GM18951 (cell line): ENCODE results near the gene CFAP99.

ENCODE experiments used
- POLR2A ChIP-seq: IDR thresholded peaks from 4 replicates; pipeline ENCODE4 v1.6.1; 2011; ENCODE audit warnings: mild to moderate bottlenecking; ENCODE audit not compliant: insufficient read length, insufficient read depth; ENCODE audit errors: extremely low read depth
- in situ Hi-C: fragments of 300-500 bp; cut with MboI; formaldehyde crosslinking; loops from one replicate; pipeline ENCODE4 v1.12.0; 2022; ENCODE audit warnings: low sequenced_read_pairs, mixed read lengths, inconsistent platforms; ENCODE audit not compliant: unreplicated experiment

Gene CFAP99

DNA sequence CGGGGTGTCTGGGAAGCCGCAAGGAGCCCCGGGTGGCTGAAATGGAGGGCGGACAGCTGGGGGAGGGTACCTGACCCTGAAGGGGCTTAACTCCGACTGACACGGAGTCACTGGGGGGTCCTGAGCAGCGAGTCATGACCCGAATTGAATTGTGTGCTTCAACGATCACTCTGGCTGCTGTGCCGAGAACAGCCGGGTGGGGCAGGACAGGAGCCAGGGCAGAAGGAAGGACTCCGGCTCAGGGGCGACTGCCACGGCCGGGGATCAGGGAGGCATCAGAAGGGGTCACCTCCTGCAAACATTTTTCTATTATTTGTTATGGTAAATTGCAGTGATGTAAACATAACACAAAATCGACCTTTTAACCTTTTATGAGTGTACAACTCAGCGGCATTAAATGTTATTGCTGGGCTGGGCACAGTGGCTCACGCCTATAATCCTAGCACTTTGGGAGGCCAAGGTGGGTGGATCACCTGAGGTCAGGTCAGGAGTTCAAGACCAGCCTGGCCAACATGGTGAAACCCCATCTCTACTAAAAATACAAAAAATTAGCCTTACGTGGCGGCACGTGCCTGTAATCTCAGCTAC, 21.9 kb upstream of the CFAP99 start:
- in situ Hi-C loops = no loop called here
- TF ChIP-seq POLR2A = no peak

DNA sequence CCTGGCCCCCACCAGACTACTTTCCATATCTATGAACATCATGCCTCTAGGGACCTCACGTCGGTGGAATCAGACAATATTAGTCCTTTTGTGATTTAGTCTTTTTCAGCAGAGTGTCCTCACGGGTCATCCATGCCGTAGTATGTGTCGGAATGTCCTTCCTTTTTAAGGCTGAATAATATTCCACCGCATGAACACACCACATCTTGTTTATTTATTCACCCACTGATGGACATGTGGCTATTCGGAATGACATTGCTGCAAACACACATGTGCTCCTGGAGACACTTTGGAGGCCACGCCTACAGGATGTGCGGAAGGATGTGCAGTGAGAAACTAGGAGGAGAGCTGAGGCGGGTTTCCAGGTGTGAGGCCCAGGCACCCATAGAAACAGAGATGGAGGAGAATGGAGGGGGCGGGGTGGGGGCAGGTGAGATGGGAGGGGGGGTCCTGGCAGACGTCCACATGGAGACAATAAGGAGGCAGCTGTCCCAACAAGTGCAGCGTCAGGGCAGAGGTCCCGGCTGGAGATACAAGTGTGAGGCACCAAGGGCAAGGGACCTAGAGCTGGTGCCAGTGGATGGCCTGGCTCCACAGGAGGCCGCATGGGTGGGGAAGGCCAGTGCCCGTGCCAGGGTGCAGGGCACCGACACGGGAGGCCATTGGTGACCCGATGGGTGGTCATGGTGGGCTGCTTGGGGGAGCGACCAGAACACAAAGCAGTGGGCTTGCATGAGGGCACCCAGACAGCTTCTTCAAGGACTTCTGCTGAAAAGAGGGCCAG, 21.0 kb upstream of the CFAP99 start:
- TF ChIP-seq POLR2A = no peak
- in situ Hi-C loops = no loop called here

DNA sequence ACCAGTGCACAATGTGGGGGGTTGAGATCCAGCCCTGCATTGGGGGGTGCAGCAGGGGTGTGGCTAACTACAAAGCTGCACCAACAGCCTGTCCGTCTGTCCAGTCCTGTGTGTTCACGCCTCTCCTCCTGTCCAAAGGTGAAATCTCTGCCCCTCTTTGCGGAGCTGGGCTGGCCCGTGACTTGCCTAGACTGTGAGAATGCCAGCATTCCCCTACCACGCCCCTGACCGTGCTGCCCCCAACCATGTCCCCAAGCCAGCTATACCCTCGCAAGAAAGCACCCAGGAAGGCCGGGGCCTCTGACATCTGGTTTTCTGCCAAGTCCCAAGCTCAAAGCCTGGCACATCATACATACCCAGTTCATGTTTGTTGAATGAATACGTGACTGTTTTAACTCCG, 19.5 kb upstream of the CFAP99 start:
- in situ Hi-C loops = no loop called here
- no peak for TF ChIP-seq POLR2A

DNA sequence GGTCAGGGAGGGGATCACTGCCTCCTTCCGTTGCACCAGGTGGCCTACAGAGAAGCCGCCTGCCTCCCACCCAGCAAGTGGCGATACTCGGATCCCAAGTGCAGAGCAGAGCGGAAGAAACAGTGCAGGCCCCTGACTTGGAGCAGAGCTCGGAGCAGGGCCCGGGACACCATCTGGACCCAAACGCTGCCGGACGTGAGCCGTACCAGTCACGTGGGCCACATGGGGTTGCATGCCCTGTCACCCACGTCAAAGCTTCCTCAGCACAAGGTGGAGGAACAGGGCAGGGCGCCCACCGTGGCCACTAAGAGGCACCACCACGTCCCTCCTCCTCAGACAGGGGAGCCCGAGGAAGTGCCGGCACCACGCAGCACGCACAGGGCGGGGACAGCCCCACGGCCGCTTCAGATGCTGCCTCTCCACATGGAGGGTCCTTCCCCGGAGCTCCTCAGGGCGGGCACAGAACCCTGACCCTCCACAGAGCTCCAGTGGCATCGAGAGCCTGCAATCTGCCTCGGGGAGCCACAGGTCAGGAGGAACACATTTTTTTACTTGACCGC, 19.0 kb upstream of the CFAP99 start:
- TF ChIP-seq POLR2A = no peak
- in situ Hi-C loops = no loop called here

DNA sequence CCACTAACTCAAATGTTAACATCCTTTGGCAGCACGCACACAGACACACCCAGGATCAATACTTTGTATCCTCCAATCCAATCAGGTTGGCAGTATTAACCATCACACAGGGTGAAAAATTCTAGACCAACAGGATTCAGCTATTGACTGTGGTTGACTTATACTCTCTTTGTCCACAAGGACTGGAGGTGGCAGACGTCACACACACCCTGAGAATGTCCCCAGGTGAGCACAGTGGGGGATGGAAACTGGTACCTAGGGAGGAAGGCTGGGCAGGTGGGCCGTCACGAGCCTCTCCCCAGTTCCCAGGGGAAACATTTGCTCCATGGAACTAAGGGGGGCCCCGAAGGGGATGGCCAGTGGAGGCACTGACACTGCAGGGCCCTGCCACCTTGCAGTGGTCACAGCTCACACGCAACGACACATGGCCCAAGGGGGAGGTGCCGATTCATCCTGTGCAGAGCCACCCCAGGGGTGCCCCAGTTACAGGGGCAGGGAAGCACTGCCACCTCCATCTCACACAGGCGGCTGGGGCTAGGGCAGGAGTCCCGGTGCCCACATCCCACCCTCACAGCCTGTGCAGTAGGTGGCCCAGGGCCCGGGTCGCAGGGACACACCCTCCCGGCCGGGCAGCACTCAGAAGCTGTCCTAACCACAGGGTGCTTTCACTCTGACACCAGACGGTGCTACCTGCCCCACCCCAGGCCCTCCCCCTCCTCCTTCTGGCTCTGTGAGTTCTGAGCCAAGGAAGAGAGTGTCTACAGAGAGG, 17.7 kb upstream of the CFAP99 start:
- TF ChIP-seq POLR2A = no peak
- in situ Hi-C loops = no loop called here

DNA sequence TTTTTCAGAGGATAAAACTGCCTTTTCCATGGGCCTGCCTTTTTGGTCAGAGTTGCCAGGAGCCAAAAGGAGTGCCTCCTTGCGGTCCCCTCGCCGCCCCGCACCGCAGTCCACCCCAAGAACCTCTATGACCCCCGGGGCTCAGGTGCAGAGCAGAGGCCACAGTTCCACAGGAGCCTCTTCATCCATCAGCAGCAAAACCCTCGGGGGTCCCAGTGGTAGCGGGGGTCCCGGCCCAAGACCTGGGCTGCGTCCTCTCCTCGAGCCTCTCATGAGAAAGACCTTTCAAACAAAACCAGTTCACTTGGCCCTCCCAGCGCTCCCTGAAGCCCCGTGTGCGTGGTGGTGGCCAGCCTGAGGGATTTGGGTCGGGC, 17.2 kb upstream of the CFAP99 start:
- no peak for TF ChIP-seq POLR2A
- in situ Hi-C loops = no loop called here

DNA sequence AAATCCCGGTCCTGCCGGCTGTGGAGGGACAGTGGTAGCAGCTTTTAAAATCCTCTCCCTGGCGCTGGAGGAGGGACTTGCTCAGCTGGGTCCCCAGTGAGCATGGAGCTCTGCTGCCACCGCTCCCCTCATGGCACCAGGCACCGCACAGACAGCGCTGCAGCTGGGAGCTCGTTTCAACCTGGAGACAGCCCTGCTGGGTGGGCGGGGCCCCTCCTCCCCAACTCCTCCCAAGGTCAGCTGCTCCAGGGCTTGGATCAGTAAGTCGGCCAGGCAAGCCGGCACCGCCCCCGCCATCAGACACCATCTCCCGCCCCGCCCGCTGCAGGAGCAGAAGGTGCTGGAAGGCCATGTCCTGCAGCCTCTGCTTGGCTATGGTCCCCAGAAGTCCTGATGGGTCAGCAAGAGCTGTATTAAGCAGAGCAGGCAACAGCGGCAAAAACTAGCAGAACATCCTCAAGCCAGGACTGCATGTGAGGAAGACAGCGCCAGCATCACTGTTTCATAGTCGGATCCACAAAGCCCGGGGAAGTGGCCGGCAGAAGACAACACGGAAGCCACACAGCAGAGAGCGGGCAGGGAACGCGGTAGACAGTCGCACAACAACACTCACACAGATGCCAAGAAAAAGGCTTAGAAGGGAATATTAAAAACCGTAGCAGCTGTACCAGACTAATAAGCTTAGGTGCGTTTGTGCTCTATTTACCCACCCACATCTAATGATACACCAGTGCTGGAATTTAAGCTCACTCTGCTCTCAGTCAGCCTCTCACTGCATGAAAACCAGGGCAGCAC, 16.5 kb upstream of the CFAP99 start:
- in situ Hi-C loops = no loop called here
- no peak for TF ChIP-seq POLR2A

DNA sequence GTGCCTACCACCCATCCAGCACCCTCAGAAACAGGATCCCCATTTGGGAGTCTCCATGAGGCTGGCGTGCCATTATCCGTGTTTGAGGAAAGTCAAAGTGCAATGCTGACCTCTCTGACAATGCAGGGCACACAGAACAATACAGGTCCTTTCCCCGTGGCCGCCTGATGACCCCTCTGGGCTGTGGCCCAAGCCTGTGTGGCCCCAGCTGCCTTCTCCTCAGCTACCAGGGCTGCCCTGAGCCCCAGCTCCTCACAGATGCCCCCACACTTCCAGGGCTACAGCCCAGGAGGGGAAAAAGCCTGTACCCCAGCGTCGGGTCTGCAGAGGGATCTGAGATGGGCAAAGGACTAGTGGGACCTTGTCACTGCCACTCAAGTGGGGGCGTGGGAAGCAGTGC, 15.8 kb upstream of the CFAP99 start:
- in situ Hi-C loops = no loop called here
- TF ChIP-seq POLR2A = no peak

DNA sequence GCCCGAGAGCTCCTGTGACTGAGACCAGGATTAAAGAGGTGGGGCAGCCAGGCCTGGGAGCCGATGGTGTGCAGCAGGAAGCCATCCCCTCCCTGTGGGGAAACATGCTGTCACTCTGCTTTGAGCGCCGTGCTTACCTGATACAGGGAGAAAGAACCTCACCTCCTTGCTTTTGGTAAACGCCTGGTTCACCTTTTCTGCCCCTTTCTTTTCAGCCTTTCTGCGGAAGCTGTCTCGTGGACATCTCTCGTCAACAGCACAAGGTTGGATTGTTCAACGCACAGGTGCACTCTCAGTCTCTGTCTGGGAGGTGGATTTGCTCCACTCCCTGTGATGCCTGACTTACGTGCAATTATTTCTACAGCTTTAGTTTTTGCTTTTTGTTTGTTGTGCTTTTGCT, 12.3 kb upstream of the CFAP99 start:
- no peak for TF ChIP-seq POLR2A

DNA sequence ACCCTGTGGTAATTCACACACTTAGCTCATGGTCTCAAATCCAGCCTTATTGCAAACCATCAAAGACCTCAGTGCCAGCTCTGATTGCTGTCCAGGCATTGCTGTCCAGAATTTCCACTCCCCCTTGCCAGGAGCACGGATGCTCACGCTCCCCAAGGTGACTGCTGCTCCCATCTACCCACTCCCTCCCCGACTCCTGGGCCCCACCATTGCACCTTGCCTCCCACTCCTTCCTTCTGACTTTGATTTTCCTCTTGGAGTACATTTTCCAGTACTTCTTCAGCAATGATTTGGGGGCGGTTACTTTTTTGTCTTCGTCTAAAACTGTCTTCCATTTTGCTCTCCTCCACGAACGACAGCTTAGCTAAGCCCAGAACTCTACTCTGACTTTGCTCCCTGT, 11.8 kb upstream of the CFAP99 start:
- in situ Hi-C loops = no loop called here
- no peak for TF ChIP-seq POLR2A

More for the DNA sequence above, 12.3 kb upstream of the CFAP99 start:
- in situ Hi-C loops = no loop called here

DNA sequence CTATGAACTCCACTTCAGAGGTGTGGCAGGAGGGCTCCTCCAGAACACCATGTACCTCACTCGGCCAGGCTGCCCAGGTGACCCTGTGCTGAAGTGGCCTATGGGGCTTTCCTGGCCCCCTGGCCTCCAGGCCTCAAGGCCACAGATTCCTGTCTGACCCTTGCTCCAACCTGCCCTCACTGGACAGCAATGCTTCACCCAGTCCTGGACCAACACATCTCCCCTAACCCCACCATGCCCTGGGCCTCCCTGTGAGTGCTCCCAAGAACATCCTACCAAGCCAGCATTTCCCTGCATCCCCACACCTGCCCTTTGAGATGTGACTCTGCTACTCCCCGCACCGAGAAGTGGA, 10.8 kb upstream of the CFAP99 start:
- in situ Hi-C loops = no loop called here

DNA sequence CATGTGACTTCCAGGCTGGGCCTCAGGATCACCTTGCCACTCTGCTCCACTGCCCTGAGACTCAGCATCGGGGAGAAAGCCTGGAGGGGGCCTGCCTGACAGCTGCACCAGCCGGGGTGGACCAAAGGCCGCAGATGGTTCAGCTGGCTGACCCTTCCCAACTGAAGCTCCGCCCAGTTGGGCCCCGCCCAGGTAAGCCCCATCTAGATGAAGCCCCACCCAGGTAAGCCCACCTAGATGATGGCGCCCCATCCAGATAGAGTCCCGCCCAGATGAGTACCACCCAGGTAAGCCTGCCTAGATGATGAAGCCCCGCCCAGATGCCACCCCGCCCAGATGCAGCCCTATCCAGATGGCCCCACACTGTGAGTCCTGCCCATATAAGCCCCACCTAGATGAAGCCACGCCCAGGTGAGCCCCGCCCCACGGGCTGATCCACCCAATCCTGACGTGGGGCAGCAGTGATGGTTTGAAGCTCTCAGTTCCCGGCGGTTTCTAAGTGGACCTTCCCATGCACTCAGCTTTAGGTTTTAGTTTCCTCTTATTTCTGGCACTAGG, 10.3 kb upstream of the CFAP99 start:
- in situ Hi-C loops = no loop called here
- TF ChIP-seq POLR2A = no peak

More for the DNA sequence above, 10.8 kb upstream of the CFAP99 start:
- no peak for TF ChIP-seq POLR2A
